Activated CD4-positive, alpha-beta T cell treated with anti-CD3 and anti-CD28 coated beads, Interleukin-10, Interleukin-2, amounts not matched to agents 100 ng/mL and 50 ng/mL, durations not matched to agents 16 hours and 8 hours (primary cell): ENCODE results near the gene UBE2G1.
"Not testable (repeated sequence)": the region's sequence is repeated elsewhere in the genome, so short reads cannot be mapped to it uniquely, and the experiment has no call there.

Experiments used
- DNase-seq: peaks from one replicate; pipeline ENCODE4 v3.0.0-alpha.2; 2020

UBE2G1 gene

GRCh38 chr17:4375039-4375748, 8.7 kb upstream of the UBE2G1 start:
- DNase-seq: peak; percentile 90

GRCh38 chr17:4369557-4370230, 3.2 kb upstream of the UBE2G1 start:
- DNase-seq: no peak

GRCh38 chr17:4368341-4368740, 1.9 kb upstream of the UBE2G1 start:
- DNase-seq: no peak

- DNase-seq: not testable (repeated sequence)
These were observed 702 bp upstream of the UBE2G1 start for GRCh38 chr17:4367177-4367576.

GRCh38 chr17:4365628-4366326, 698 bp downstream of the UBE2G1 start:
- no peak for DNase-seq

- DNase-seq: peak; percentile 97
These were observed 1.3 kb downstream of the UBE2G1 start for GRCh38 chr17:4365103-4365627.

- DNase-seq: no peak
These were observed 1.8 kb downstream of the UBE2G1 start for GRCh38 chr17:4364622-4365041.

- no peak for DNase-seq
These were observed 4.3 kb downstream of the UBE2G1 start for GRCh38 chr17:4362141-4362540.

- no peak for DNase-seq
These were observed 8.3 kb downstream of the UBE2G1 start for GRCh38 chr17:4358154-4358553.

- no peak for DNase-seq
These were observed 8.8 kb downstream of the UBE2G1 start for GRCh38 chr17:4357671-4358070.

GRCh38 chr17:4357030-4357628, 9.3 kb downstream of the UBE2G1 start:
- DNase-seq: no peak

- DNase-seq: no peak
These were observed 11.5 kb downstream of the UBE2G1 start for GRCh38 chr17:4354862-4355514.

- DNase-seq: no peak
These were observed 12.3 kb downstream of the UBE2G1 start for GRCh38 chr17:4354206-4354605.

- not testable (repeated sequence) for DNase-seq
These were observed 16.3 kb downstream of the UBE2G1 start for GRCh38 chr17:4350214-4350613.

- DNase-seq: no peak
These were observed 20.8 kb downstream of the UBE2G1 start for GRCh38 chr17:4345581-4346252.

GRCh38 chr17:4344926-4345325, 21.5 kb downstream of the UBE2G1 start:
- no peak for DNase-seq

- no peak for DNase-seq
These were observed 23.9 kb downstream of the UBE2G1 start for GRCh38 chr17:4342535-4342934.

- no peak for DNase-seq
These were observed 24.9 kb downstream of the UBE2G1 start for GRCh38 chr17:4341616-4341977.

GRCh38 chr17:4340914-4341615, 25.4 kb downstream of the UBE2G1 start:
- no peak for DNase-seq

- DNase-seq: no peak
These were observed 31.5 kb downstream of the UBE2G1 start for GRCh38 chr17:4334776-4335584.

- no peak for DNase-seq
These were observed 32.1 kb downstream of the UBE2G1 start for GRCh38 chr17:4334332-4334731.
